ENCODE results near the gene NCAPG2.

The NCAPG2 gene

GRCh38 chr7:158602905-158603772 is 101.5 kb downstream of the NCAPG2 start:
- no peaks in the 10 kb centered on the region for H3K9me3 ChIP-seq (ENCODE audit: low read length)
- H3K27me3 ChIP-seq (ENCODE audit: control insufficient read depth in 1 of 2, insufficient read depth in 2 of 2, low read length in 2 of 2) = no peaks in the 10 kb centered on the region
- no peak overlapping the region for H3K27ac ChIP-seq (ENCODE audit: low read depth, low read length)
- no peaks in the 10 kb centered on the region for H3K4me1 ChIP-seq (ENCODE audit: insufficient read depth, low read length)
- no peaks in the 10 kb centered on the region for H3K36me3 ChIP-seq (ENCODE audit: insufficient read depth, low read length)
- no peak overlapping the region for H3K4me3 ChIP-seq (ENCODE audit: low read depth in 1 of 2, low read length in 2 of 2)
- no peak overlapping the region for H3K9ac ChIP-seq (ENCODE audit: low read length)

GRCh38 chr7:158602041-158602440 is 102.6 kb downstream of the NCAPG2 start:
- H3K27ac ChIP-seq (ENCODE audit: low read depth, low read length) = no peak overlapping the region
- no peak overlapping the region for H3K9ac ChIP-seq (ENCODE audit: low read length)

GRCh38 chr7:158601090-158601489 is 103.5 kb downstream of the NCAPG2 start:
- Histone ChIP-seq H3K4me3 (ENCODE audit: low read depth in 1 of 2, low read length in 2 of 2) (no peak overlapping the region), H3K4me1 (ENCODE audit: insufficient read depth, low read length) (no peaks in the 10 kb centered on the region), H3K36me3 (ENCODE audit: insufficient read depth, low read length) (no peaks in the 10 kb centered on the region)

More at GRCh38 chr7:158602041-158602440, 102.6 kb downstream of the NCAPG2 start:
- Histone ChIP-seq H3K4me3 (ENCODE audit: low read depth in 1 of 2, low read length in 2 of 2) (no peak overlapping the region), H3K27me3 (ENCODE audit: control insufficient read depth in 1 of 2, insufficient read depth in 2 of 2, low read length in 2 of 2) (no peaks in the 10 kb centered on the region), H3K9me3 (ENCODE audit: low read length) (no peaks in the 10 kb centered on the region), H3K36me3 (ENCODE audit: insufficient read depth, low read length) (no peaks in the 10 kb centered on the region), H3K4me1 (ENCODE audit: insufficient read depth, low read length) (no peaks in the 10 kb centered on the region)

GRCh38 chr7:158596745-158597144 is 107.9 kb downstream of the NCAPG2 start:
- H3K4me1 ChIP-seq (ENCODE audit: insufficient read depth, low read length) = no peaks in the 10 kb centered on the region
- no peak overlapping the region for H3K9ac ChIP-seq (ENCODE audit: low read length)
- no peaks in the 10 kb centered on the region for H3K9me3 ChIP-seq (ENCODE audit: low read length)
- H3K27ac ChIP-seq (ENCODE audit: low read depth, low read length) = no peak overlapping the region
- no peak overlapping the region for H3K4me3 ChIP-seq (ENCODE audit: low read depth in 1 of 2, low read length in 2 of 2)
- no peaks in the 10 kb centered on the region for H3K27me3 ChIP-seq (ENCODE audit: control insufficient read depth in 1 of 2, insufficient read depth in 2 of 2, low read length in 2 of 2)
- no peaks in the 10 kb centered on the region for H3K36me3 ChIP-seq (ENCODE audit: insufficient read depth, low read length)

More at GRCh38 chr7:158601090-158601489, 103.5 kb downstream of the NCAPG2 start:
- H3K27me3 ChIP-seq (ENCODE audit: control insufficient read depth in 1 of 2, insufficient read depth in 2 of 2, low read length in 2 of 2) = no peaks in the 10 kb centered on the region
- no peak overlapping the region for H3K27ac ChIP-seq (ENCODE audit: low read depth, low read length)
- no peak overlapping the region for H3K9ac ChIP-seq (ENCODE audit: low read length)
- no peaks in the 10 kb centered on the region for H3K9me3 ChIP-seq (ENCODE audit: low read length)

- Histone ChIP-seq H3K4me3 (ENCODE audit: low read depth in 1 of 2, low read length in 2 of 2) (no peak overlapping the region), H3K27me3 (ENCODE audit: control insufficient read depth in 1 of 2, insufficient read depth in 2 of 2, low read length in 2 of 2) (no peaks in the 10 kb centered on the region), H3K27ac (ENCODE audit: low read depth, low read length) (no peak overlapping the region), H3K4me1 (ENCODE audit: insufficient read depth, low read length) (no peaks in the 10 kb centered on the region), H3K9me3 (ENCODE audit: low read length) (no peaks in the 10 kb centered on the region), H3K36me3 (ENCODE audit: insufficient read depth, low read length) (no peaks in the 10 kb centered on the region), H3K9ac (ENCODE audit: low read length) (no peak overlapping the region)
These were observed 108.3 kb downstream of the NCAPG2 start for GRCh38 chr7:158596309-158596708.

GRCh38 chr7:158595068-158595467 is 109.5 kb downstream of the NCAPG2 start:
- H3K4me1 ChIP-seq (ENCODE audit: insufficient read depth, low read length) = no peaks in the 10 kb centered on the region
- H3K27me3 ChIP-seq (ENCODE audit: control insufficient read depth in 1 of 2, insufficient read depth in 2 of 2, low read length in 2 of 2) = no peaks in the 10 kb centered on the region
- no peak overlapping the region for H3K9ac ChIP-seq (ENCODE audit: low read length)
- H3K36me3 ChIP-seq (ENCODE audit: insufficient read depth, low read length) = no peaks in the 10 kb centered on the region
- H3K9me3 ChIP-seq (ENCODE audit: low read length) = no peaks in the 10 kb centered on the region
- no peak overlapping the region for H3K4me3 ChIP-seq (ENCODE audit: low read depth in 1 of 2, low read length in 2 of 2)
- H3K27ac ChIP-seq (ENCODE audit: low read depth, low read length) = no peak overlapping the region

- H3K9ac ChIP-seq (ENCODE audit: low read length) = no peak overlapping the region
- no peaks in the 10 kb centered on the region for H3K36me3 ChIP-seq (ENCODE audit: insufficient read depth, low read length)
- no peak overlapping the region for H3K4me3 ChIP-seq (ENCODE audit: low read depth in 1 of 2, low read length in 2 of 2)
- H3K27me3 ChIP-seq (ENCODE audit: control insufficient read depth in 1 of 2, insufficient read depth in 2 of 2, low read length in 2 of 2) = no peaks in the 10 kb centered on the region
- H3K27ac ChIP-seq (ENCODE audit: low read depth, low read length) = no peak overlapping the region
- H3K4me1 ChIP-seq (ENCODE audit: insufficient read depth, low read length) = no peaks in the 10 kb centered on the region
- H3K9me3 ChIP-seq (ENCODE audit: low read length) = no peaks in the 10 kb centered on the region
These were observed 112.1 kb downstream of the NCAPG2 start for GRCh38 chr7:158592541-158592940.

GRCh38 chr7:158591944-158592343 is 112.7 kb downstream of the NCAPG2 start:
- Histone ChIP-seq H3K9ac (ENCODE audit: low read length) (no peak overlapping the region), H3K4me1 (ENCODE audit: insufficient read depth, low read length) (no peaks in the 10 kb centered on the region), H3K27me3 (ENCODE audit: control insufficient read depth in 1 of 2, insufficient read depth in 2 of 2, low read length in 2 of 2) (no peaks in the 10 kb centered on the region), H3K9me3 (ENCODE audit: low read length) (no peaks in the 10 kb centered on the region), H3K36me3 (ENCODE audit: insufficient read depth, low read length) (no peaks in the 10 kb centered on the region), H3K4me3 (ENCODE audit: low read depth in 1 of 2, low read length in 2 of 2) (no peak overlapping the region), H3K27ac (ENCODE audit: low read depth, low read length) (no peak overlapping the region)

- Histone ChIP-seq H3K9me3 (ENCODE audit: low read length) (no peaks in the 10 kb centered on the region), H3K36me3 (ENCODE audit: insufficient read depth, low read length) (no peaks in the 10 kb centered on the region), H3K27me3 (ENCODE audit: control insufficient read depth in 1 of 2, insufficient read depth in 2 of 2, low read length in 2 of 2) (peaks cover 0 to 17% of the 10 kb centered on the region in 2 donors), H3K27ac (ENCODE audit: low read depth, low read length) (no peak overlapping the region), H3K9ac (ENCODE audit: low read length) (no peak overlapping the region), H3K4me1 (ENCODE audit: insufficient read depth, low read length) (peaks cover 11% of the 10 kb centered on the region), H3K4me3 (ENCODE audit: low read depth in 1 of 2, low read length in 2 of 2) (no peak overlapping the region)
These were observed 114.4 kb downstream of the NCAPG2 start for GRCh38 chr7:158590181-158590530.

GRCh38 chr7:158589653-158590052 is 115.0 kb downstream of the NCAPG2 start:
- Histone ChIP-seq H3K9me3 (ENCODE audit: low read length) (no peaks in the 10 kb centered on the region), H3K27ac (ENCODE audit: low read depth, low read length) (no peak overlapping the region), H3K36me3 (ENCODE audit: insufficient read depth, low read length) (no peaks in the 10 kb centered on the region), H3K27me3 (ENCODE audit: control insufficient read depth in 1 of 2, insufficient read depth in 2 of 2, low read length in 2 of 2) (peaks cover under 1 to 22% of the 10 kb centered on the region in 2 donors), H3K9ac (ENCODE audit: low read length) (no peak overlapping the region), H3K4me1 (ENCODE audit: insufficient read depth, low read length) (peaks cover 11% of the 10 kb centered on the region), H3K4me3 (ENCODE audit: low read depth in 1 of 2, low read length in 2 of 2) (no peak overlapping the region)

- Histone ChIP-seq H3K27me3 (ENCODE audit: control insufficient read depth in 1 of 2, insufficient read depth in 2 of 2, low read length in 2 of 2) (peaks cover 7 to 28% of the 10 kb centered on the region in 2 donors), H3K36me3 (ENCODE audit: insufficient read depth, low read length) (no peaks in the 10 kb centered on the region)
These were observed 115.6 kb downstream of the NCAPG2 start for GRCh38 chr7:158588878-158589442.

More at GRCh38 chr7:158588878-158589442, 115.6 kb downstream of the NCAPG2 start:
- Histone ChIP-seq H3K4me3 (ENCODE audit: low read depth in 1 of 2, low read length in 2 of 2) (no peak overlapping the region), H3K9me3 (ENCODE audit: low read length) (no peaks in the 10 kb centered on the region), H3K4me1 (ENCODE audit: insufficient read depth, low read length) (peaks cover 11% of the 10 kb centered on the region), H3K27ac (ENCODE audit: low read depth, low read length) (no peak overlapping the region), H3K9ac (ENCODE audit: low read length) (no peak overlapping the region)
